OCI-LY7 (cell line): ENCODE measurements around the gene HACD2. TPM values are rescaled to one million over a fixed set of nuclear protein-coding genes. Genes with fewer than 3 reads are reported as not detected.

Source experiments
- BruUV-seq: library from RNA; stranded (reverse); fragments of 400-500 nt; replicated peaks from 2 replicates; lab custom pipeline; 2021; lab: Mats Ljungman, UMichigan
- CTCF ChIA-PET: fragments of 300-600 bp; sonication (Branson Sonifier 250); formaldehyde crosslinking; loops from one replicate; lab custom pipeline; 2022; ENCODE audit warnings: antibody characterized with exemption; ENCODE audit not compliant: unreplicated experiment; lab: Charles Lee
- POLR2A ChIA-PET: fragments of 300-600 bp; sonication (Branson Sonifier 250); formaldehyde crosslinking; loops from one replicate; lab custom pipeline; 2022; ENCODE audit warnings: antibody characterized with exemption; lab: Charles Lee
- DNase-seq: peaks from one replicate; pipeline ENCODE4 v3.0.0-alpha.2; 2015; ENCODE audit warnings: low spot score
- H2AFZ ChIP-seq: fragments of 200-600 bp; sonication (generic), shearing (Covaris generic); 2 replicates; pipeline ENCODE4 v1.6.1; 2014; ENCODE audit warnings: mild to moderate bottlenecking, antibody characterized with exemption, low read length, moderate library complexity
- H3K27ac ChIP-seq: fragments of 200-600 bp; sonication (generic); 2 replicates; pipeline ENCODE4 v1.5.1; 2014; ENCODE audit warnings: mixed run types, low read depth, mild to moderate bottlenecking, moderate library complexity, low read length, inconsistent platforms; ENCODE audit not compliant: poor library complexity, severe bottlenecking
- H3K36me3 ChIP-seq: fragments of 200-600 bp; sonication (generic); 2 replicates; pipeline ENCODE4 v1.6.1; 2014; ENCODE audit warnings: mild to moderate bottlenecking, antibody characterized with exemption, low read length, moderate library complexity, mixed read lengths; ENCODE audit not compliant: insufficient read depth
- H3K4me1 ChIP-seq: fragments of 200-600 bp; sonication (generic); 2 replicates; pipeline ENCODE4 v1.5.1; 2014; ENCODE audit warnings: mild to moderate bottlenecking, low read length; ENCODE audit not compliant: insufficient read depth, poor library complexity, severe bottlenecking
- H3K4me2 ChIP-seq: fragments of 200-600 bp; sonication (generic); 2 replicates; pipeline ENCODE4 v1.6.1; 2014; ENCODE audit warnings: mild to moderate bottlenecking, low read length
- H3K4me3 ChIP-seq: fragments of 200-600 bp; sonication (generic); 2 replicates; pipeline ENCODE4 v1.5.1; 2014; ENCODE audit warnings: mild to moderate bottlenecking, low read depth, low read length; ENCODE audit not compliant: poor library complexity, severe bottlenecking
- H3K79me2 ChIP-seq: fragments of 200-600 bp; sonication (generic); 2 replicates; pipeline ENCODE4 v1.6.1; 2016; ENCODE audit warnings: low read depth, mild to moderate bottlenecking, low read length, moderate library complexity, mixed read lengths; ENCODE audit not compliant: insufficient read depth
- H3K9me2 ChIP-seq: fragments of 200-600 bp; sonication (generic); 2 replicates; pipeline ENCODE4 v1.6.1; 2016; ENCODE audit warnings: mild to moderate bottlenecking, low read length, mixed read lengths; ENCODE audit not compliant: insufficient read depth
- H3K9me3 ChIP-seq: fragments of 200-600 bp; sonication (generic); 2 replicates; pipeline ENCODE4 v1.6.1; 2014; ENCODE audit warnings: mild to moderate bottlenecking, mixed run types, low read length, mixed read lengths
- H4K20me1 ChIP-seq: fragments of 200-600 bp; sonication (generic); 2 replicates; pipeline ENCODE4 v1.6.1; 2014; ENCODE audit warnings: mild to moderate bottlenecking, antibody characterized with exemption, low read length, moderate library complexity, mixed read lengths; ENCODE audit not compliant: insufficient read depth
- CTCF ChIP-seq: fragments of 200-600 bp; sonication (generic); conservative IDR thresholded peaks from 2 replicates; pipeline ENCODE4 v1.5.1; 2014; ENCODE audit warnings: mild to moderate bottlenecking, antibody characterized with exemption, low read length, moderate library complexity, mixed read lengths
- EZH2phosphoT487 ChIP-seq: fragments of 200-600 bp; sonication (generic); IDR thresholded peaks from 2 replicates; pipeline ENCODE4 v1.6.1; 2018; ENCODE audit warnings: low read depth, borderline replicate concordance, mild to moderate bottlenecking, mixed run types, antibody characterized with exemption, low read length, moderate library complexity, mixed read lengths
- intact Hi-C: fragments of 100-400 bp; cut with micrococcal nuclease; formaldehyde crosslinking; loops from one replicate; pipeline ENCODE4 v1.10.0; 2022; ENCODE audit not compliant: unreplicated experiment
- total RNA-seq, 2 experiments: library from RNA; depleted of rRNA in 1 of 2; stranded (reverse); fragments of >200 nt in 1 of 2; shearing (Covaris generic) in 1 of 2; gene quantifications; 2 replicates each; pipeline ENCODE4 v1.2.3, GENCODE V29; 2014 to 2022

Gene HACD2
- total RNA-seq, 2 experiments from 2014 or later = 10.2 to 22.5 TPM

GRCh38 chr3:123590685-123591450, 6.0 kb upstream of the HACD2 start:
- H3K9me2 ChIP-seq = no peaks in the 10 kb centered on the region
- H3K4me1 ChIP-seq = peaks cover 8% of the 10 kb centered on the region
- ChIA-PET POLR2A (interaction anchor here (0.6 kb wide), 2 partner anchors 10 to 16 kb away, joined by 4 to 5 read pairs; no protein-coding TSS in a partner anchor), CTCF (no interaction called here)
- BruUV-seq = no TSS peak
- H3K4me3 ChIP-seq = no peak overlapping the region
- H3K27ac ChIP-seq = no peak overlapping the region
- no peak for TF ChIP-seq CTCF
- TF ChIP-seq EZH2phosphoT487 = no peak
- intact Hi-C loops = no loop called here
- no peak overlapping the region for H2AFZ ChIP-seq
- H3K4me2 ChIP-seq = no peak overlapping the region
- H3K79me2 ChIP-seq = peaks cover 20% of the 10 kb centered on the region
- peaks cover 60% of the 10 kb centered on the region for H3K36me3 ChIP-seq
- H4K20me1 ChIP-seq = no peaks in the 10 kb centered on the region
- peak; percentile 52 for DNase-seq
- H3K9me3 ChIP-seq = peaks cover 37% of the 10 kb centered on the region

GRCh38 chr3:123587401-123587800, 2.5 kb upstream of the HACD2 start:
- CTCF ChIA-PET = no interaction called here
- H3K9me2 ChIP-seq = no peaks in the 10 kb centered on the region
- H3K9me3 ChIP-seq = peaks cover 37% of the 10 kb centered on the region
- H3K79me2 ChIP-seq = peaks cover 33% of the 10 kb centered on the region
- H3K27ac ChIP-seq = no peak overlapping the region
- H3K4me3 ChIP-seq = peak overlapping the region; percentile 97
- no peak for DNase-seq
- intact Hi-C loops = loop anchor here (10.0 kb wide), 1 partner anchor 1073 kb away; the partner anchor contains the start of gene KPNA1
- POLR2A ChIA-PET = interaction anchor here (0.6 to 1.2 kb wide), 2 partner anchors 12 to 805 kb away, joined by 4 read pairs; no protein-coding TSS in a partner anchor
- H3K36me3 ChIP-seq = peaks cover 55% of the 10 kb centered on the region
- H4K20me1 ChIP-seq = no peaks in the 10 kb centered on the region
- no peak for TF ChIP-seq EZH2phosphoT487
- no peak for TF ChIP-seq CTCF
- no peak overlapping the region for H2AFZ ChIP-seq
- BruUV-seq = no TSS peak
- H3K4me2 ChIP-seq = no peak overlapping the region
- H3K4me1 ChIP-seq = peaks cover 24% of the 10 kb centered on the region

- peak overlapping the region; percentile 92 for H3K4me2 ChIP-seq
- no peak overlapping the region for H2AFZ ChIP-seq
- no TSS peak for BruUV-seq
- peak overlapping the region; percentile 97 for H3K4me3 ChIP-seq
- H3K4me1 ChIP-seq = peaks cover 25% of the 10 kb centered on the region
- POLR2A ChIA-PET = interaction anchor here (0.6 to 1.2 kb wide), 2 partner anchors 12 to 806 kb away, joined by 4 read pairs; no protein-coding TSS in a partner anchor
- DNase-seq = no peak
- intact Hi-C loops = loop anchor here (10.0 kb wide), 1 partner anchor 1072 kb away; the partner anchor contains the start of gene KPNA1
- H3K9me2 ChIP-seq = no peaks in the 10 kb centered on the region
- H3K27ac ChIP-seq = no peak overlapping the region
- H3K9me3 ChIP-seq = peaks cover 37% of the 10 kb centered on the region
- no peak for TF ChIP-seq CTCF
- CTCF ChIA-PET = no interaction called here
- H4K20me1 ChIP-seq = no peaks in the 10 kb centered on the region
- H3K36me3 ChIP-seq = peaks cover 52% of the 10 kb centered on the region
- peaks cover 33% of the 10 kb centered on the region for H3K79me2 ChIP-seq
Observed at GRCh38 chr3:123586968-123587367, 2.1 kb upstream of the HACD2 start.
